ENCODE measurements around the gene TTC38. TPM values are rescaled to one million over a fixed set of nuclear protein-coding genes. Genes with fewer than 3 reads are reported as not detected.
"Not testable (repeated sequence)": the region's sequence is repeated elsewhere in the genome, so short reads cannot be mapped to it uniquely, and the experiment has no call there.

TTC38 gene
- total RNA-seq, 1 experiment from 2014 or later = 30.3 TPM

DNA sequence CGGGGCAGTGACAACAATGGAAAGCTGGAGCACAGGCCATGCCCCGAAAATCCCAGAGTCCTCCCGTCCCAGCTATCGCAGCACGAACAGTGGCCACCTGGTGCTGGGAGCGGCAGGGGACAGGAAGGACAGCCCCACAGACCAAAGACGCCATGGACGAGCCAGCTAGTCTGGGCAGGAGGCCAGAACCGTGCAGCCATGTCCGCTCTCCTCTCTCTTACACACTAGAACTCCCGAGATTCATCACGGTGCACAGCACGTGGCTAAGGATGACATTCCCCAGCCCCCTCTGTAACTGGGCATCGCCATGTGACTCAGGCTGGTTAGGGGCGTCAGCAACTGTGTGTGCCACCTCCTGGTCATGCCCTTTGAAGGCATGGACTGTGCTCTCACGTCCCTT, 22.3 kb upstream of the TTC38 start:
- no peak for DNase-seq (ENCODE audit: low read depth)

DNA sequence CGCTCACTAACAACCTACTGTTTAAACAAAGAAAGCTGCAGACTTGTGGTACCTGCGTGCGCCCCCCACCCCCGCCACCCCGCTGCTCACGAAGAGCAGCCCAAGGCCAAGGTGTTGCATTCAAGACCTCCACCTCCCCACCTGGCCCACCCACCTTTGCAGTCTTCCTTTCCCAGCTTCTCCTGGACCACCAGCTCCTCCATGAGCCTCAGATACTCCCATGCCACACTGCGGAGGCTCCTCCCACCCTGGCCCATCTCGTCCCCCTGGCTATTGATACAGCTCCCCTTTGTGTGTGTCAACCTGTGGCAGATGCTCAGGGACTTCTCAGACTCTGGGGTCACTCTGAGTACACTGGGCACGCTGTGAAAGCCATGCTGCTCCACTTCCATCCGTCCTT, 21.6 kb upstream of the TTC38 start:
- no peak for DNase-seq (ENCODE audit: low read depth)

DNA sequence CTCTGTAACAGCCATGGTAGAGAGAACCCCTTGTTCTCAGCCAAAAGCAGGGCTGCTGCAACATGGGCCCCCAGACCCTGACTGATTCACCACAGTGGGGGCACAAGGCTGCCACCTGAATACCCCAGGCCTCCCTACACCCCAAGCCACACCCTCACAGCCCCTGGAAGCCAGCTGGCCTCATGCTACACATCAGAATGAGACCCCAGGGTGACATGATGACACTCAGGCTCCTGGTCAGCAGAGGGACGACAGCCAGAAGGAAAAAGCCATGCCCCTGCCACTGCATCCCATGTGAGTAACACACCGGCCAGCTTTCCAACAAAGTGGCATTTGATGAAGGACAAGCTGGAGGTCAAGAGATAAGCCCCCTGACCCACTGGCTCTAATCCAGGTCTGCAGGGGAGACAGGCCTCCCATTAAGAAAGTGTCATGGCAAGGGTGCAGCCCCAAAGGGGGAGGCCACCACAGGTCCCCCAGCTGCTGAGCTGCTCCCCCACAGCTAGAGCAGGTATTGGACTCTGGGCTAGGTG, 20.3 kb upstream of the TTC38 start:
- no peak for DNase-seq (ENCODE audit: low read depth)

DNA sequence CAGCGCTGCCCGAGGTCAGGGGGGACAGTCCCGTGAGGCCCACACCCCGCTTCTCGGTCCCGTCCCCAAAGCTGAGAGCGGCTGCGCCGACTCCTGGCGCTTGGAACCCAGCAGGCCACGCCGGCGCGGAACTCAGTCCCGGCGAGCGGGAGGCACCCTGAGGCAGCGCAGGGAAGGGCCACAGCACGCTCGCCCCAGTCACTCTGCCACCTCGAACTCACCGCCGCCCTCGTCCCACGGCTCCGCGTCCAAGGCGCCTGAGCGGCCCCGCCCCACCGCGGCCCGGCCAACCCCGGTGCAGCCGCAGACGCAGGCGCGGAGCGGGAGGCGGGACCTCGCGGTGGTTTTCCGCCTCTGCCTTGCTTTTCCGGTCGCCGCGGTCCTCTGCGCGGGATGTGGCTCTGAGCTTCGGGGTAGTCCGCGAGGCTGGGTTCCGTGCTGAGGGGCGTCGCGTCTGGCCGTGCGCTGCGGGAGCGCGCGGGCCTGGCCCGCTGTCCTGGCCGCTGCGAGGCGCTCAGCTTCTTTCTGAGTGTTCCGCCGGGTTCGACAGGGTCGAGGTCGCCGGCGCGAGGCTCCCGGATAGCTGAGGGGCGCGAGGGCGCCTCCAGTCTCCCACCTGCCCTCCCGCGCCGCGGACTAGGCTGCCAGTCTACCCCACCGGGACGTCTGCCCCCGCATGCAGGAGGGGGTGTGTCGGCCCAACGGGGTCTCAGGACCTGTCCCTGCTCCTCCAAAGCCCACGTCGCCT, 17.6 kb upstream of the TTC38 start, which contains the start of gene CDPF1:
Gene CDPF1 (minus strand): TSS at position 259 of the 748 bp plus-strand sequence. CDS start 2,009 bp downstream, outside the sequence.
- peak; percentile 86 for DNase-seq (ENCODE audit: low read depth)

DNA sequence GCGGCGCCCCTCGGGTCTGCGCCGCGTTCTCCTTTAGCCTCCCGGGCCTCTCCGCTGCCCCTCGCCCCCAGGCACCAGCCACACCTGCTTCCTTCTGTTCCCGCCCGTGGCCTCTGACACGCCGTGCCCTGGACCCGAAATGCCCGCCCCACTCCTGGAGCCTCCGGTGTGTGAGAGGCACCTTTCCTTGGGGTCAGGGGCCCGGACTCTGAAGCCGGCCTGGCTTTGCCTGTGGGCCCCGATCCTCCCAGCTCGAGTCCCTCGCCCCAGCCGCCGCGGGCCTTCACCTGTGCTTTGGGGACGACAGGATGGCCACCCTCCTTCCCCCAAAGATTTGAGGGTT, 17.1 kb upstream of the TTC38 start:
- DNase-seq (ENCODE audit: low read depth) = no peak

DNA sequence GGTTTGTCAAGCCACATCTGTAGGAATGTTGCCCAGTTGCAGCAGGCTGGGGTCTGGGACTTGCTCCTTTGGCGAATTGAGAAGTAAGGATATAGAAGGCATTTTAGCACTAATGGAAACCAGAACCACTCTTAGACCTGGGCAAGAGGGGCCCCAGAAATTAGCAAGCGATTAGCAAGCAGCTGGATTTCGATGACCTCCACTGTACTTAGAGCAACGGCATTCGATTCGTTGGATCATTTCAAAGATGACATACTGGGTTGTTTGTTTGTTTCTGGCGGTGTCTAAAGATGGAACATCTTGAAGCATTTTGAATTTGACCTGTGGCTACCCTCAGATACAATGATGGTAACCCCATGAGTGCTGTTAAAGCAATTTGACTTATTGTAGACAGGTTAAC, 16.5 kb upstream of the TTC38 start:
- no peak for DNase-seq (ENCODE audit: low read depth)

DNA sequence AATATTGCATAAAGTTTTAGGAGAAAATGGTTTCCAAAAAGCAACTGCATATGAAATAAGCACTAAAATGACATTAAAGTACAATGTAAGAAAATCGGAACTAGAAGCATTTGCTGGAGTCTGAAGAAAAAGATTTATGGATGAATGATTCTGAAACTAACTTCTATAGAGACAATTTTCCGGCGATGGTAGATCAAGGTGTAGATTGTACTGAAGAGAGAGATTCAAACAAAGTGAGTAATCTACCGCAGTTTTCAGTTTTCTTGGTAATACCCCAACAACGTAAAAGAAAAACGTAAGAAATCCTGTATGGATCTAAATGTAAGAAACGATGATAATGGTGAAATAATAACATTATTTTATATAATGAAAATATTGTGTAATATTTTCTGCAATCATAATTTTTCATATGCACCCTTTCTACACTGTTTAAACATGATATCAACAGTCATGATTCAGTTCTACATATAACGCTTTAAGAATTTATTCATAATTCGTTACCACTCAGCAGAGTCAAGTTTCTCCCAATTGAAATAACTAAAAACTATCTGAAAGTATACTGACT, 15.9 kb upstream of the TTC38 start:
- DNase-seq (ENCODE audit: low read depth) = no peak

DNA sequence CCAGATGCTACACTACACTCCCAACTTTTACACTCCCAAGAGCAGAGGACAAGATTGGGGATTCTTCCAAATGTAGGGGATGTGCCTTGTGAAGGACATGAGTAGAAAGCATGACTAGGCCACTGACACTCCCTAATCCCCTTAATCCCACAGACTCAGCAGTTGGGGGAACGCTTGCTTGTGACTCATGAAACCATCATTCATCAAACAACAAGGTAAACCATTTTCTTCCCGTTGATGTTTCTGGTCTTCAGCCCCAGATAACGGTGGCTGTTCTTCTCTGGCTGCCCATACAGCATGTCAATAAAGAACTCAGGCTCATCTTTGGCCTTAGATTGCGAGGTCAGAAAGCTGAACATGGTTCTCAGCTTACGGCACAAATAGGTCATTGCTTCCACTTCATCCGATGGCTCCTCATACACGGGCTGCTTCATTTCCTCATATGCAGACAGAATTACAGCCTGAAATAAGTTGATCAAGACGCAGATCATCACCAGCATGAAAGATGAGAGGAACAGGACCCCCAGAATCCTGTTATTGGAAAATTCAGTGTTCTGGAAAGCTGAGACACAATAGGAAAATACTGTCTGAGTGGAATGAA, 11.3 kb upstream of the TTC38 start:
- peak; percentile 45 for DNase-seq (ENCODE audit: low read depth)

DNA sequence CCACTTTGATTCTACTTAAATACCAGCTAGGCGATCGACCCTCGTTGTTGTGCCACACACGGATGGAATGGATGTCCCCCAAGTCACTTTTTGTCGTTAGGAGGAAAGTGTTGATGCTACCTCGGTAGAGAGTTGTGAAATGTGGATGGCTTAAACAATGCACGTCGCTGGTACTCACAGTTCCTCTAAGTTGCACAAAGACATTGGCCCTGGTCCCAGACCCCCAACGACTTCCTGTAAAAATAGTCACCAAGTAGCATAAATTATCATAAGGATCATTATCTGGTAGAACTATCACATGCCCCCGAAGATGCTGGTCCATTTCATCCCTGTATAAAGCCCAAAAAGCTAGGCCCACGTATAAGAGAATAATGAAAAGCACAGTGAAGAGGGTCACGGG, 8.4 kb upstream of the TTC38 start:
- no peak for DNase-seq (ENCODE audit: low read depth)

DNA sequence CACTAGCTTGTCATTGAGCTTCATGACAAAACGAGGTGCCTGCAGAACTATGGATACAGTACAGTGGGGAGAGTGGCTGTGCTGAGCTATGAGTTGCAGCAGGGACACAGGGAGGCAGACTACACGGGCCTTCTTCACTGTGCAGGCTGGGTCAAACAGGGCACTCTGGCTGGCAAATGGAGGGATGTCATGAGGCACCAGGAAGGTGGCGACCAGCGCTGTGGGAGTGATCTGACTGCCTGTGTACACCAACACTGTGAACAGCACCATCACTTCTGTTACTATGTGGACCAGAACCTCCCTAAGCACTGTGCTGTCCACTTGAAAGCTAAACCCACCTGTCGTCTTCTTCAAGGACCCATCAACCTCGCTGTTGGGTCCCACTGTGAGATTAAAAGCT, 7.8 kb upstream of the TTC38 start:
- no peak for DNase-seq (ENCODE audit: low read depth)

DNA sequence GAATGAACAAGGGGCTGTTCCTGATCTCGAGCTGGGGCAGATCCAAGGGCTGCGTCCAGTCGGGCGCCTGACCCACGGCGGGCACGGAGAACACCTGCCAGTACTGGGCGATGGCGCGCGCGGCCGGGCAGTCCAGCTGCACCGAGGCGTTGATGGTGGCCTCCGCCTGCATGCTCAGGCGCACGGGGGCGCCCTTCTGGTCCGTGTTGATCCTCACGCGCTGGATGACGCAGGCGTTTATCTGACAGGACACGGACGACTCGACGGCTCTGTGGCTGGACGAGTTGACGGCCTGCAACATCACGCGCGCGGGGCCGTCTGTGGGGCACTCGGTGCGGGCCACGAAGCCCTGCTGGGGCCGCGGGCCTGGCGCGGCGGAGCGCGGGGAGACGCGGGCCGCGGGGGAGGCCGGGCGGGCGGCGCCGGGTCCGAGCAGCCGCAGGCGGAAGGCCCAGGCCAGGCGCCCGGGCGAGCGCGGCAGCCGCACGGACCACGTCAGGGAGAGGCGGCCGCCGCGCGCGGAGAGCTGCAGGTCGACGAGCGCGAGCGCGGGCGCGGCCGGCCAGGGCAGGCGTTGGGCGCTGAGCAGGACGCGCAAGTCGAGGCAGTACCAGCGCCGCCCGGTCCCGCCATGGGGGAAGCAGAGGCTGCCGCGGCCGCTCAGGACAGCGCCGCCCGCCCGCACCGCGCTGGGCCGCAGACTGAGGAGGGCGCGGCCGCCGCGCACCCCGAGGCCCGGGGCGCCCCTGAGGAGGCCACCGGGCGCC, 5.2 kb upstream of the TTC38 start:
- DNase-seq (ENCODE audit: low read depth) = peak; percentile 36

DNA sequence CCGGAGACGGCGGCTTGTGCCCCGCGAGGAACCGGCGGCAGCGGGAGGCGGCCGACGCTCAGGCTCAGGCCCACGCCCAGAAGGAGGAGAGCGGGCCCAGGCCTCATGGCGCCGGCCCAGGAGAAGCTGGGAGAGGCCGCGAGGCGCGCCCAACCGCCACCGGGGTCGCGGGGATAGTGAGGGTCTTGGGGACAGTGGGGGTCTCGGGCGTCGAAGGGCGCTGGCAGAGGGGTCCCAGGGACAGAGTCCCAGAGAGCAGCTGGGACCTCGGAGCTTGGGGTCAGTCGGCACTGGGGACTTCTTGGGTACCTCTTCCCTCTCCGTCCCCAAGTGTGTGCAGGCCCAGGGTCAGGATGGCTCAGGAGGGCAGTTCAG, 4.6 kb upstream of the TTC38 start, which contains the start of gene PKDREJ:
Gene PKDREJ (minus strand): TSS at position 128 of the 375 bp plus-strand sequence. CDS start 21 bp downstream, at position 107.
- DNase-seq (ENCODE audit: low read depth) = no peak

DNA sequence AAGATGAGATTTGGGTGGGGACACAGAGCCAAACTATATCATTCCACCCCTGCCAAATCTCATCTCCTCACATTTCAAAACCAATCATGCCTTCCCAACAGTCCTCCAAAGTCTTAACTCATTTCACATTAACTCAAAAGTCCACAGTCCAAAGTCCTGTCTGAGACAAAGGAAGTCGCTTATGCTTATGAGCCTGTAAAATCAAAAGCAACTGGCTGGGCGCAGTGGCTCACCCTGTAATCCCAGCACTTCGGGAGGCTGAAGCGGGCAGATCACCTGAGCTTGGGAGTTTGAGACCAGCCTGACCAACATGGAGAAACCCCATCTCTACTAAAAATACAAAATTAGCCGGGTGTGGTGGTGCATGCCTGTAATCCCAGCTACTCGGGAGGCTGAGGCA, 3.3 kb upstream of the TTC38 start:
- not testable (repeated sequence) for DNase-seq (ENCODE audit: low read depth)

DNA sequence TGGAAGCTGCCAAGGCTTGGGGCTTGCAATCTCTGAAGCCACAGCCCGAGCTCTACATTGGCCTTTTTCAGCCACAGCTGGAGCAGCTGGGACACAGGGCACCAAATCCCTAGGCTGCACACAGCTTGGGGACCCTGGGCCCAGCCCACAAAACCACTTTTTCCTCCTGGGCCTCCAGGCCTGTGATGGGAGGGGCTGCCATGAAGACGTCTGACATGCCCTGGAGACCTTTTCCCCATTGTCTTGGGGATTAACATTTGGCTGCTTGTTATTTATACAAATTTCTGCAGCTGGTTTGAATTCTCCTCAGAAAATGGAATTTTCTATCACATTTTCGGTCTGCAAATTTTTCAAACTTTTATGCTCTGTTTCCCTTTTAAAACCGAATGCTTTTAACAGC, 2.2 kb upstream of the TTC38 start:
- DNase-seq (ENCODE audit: low read depth) = not testable (repeated sequence)

DNA sequence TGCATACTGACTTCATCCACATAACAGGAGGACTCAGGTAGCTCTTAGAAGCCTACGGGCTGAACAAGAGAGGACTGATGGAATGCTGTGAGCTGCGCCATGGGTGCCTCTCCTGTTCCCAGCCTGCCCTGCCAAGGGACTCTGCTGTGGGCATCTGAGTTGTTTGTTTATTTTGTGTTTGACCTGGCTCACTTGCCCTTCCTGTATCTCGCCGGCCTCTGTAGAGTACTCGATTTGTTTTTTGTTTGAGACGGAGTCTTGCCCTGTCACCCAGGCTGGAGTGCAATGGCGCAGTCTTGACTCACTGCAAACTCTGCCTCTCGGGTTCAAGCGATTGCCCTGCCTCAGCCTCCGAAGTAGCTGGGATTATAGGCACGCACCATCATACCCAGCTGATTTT, 1.8 kb downstream of the TTC38 start:
- no peak for DNase-seq (ENCODE audit: low read depth)

DNA sequence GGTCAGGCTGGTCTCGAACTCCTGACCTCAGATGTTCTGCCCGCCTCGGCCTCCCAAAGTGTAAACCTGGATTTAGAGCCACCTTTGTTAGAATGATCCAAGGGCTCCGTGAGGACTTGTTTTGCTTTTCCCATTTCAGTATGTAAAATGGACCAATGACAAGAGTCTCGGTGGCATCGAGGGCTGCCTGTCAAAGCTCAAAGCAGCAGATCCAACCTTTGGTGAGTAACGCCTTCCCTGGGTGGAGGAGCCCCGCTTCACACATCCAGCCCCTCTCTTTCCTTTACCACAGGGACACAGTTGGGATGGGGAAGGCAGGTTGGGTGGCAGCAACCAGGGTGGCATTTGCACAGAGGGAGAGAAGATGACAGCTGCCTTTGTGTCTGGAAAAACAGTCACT, 4.4 kb downstream of the TTC38 start:
- DNase-seq (ENCODE audit: low read depth) = no peak

DNA sequence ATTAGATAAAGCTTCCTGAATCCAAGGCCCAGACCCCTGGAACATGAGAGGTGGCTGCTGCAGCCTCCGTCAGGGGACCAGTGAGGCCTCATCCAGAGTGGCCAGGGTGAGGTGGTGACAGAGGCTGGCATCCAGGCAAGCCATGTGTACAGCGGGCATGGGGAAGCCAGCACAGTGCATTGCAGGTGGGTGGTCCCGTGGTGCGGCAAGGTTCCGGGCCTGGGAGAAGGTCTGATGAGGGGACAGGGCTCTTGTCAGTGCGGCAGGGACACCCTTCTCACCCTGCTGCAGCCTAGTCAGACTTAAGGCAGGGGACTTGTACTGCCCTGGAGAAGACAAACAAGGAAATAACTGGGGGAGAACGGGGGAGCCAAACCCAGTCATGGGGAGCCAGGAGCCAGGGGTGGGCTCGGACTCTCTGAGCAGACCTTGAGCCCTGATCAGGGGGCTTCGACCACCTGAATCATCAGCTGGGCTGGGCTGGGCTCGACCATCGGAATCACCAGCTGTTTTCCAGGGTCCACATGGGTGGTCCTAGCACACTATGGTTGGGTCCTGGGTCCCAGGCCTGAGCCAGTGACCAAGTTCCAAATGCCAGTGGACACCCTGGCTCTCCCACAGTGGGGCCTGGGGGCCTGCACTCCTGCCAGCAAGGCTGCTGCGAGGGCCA, 5.1 kb downstream of the TTC38 start:
- no peak for DNase-seq (ENCODE audit: low read depth)

DNA sequence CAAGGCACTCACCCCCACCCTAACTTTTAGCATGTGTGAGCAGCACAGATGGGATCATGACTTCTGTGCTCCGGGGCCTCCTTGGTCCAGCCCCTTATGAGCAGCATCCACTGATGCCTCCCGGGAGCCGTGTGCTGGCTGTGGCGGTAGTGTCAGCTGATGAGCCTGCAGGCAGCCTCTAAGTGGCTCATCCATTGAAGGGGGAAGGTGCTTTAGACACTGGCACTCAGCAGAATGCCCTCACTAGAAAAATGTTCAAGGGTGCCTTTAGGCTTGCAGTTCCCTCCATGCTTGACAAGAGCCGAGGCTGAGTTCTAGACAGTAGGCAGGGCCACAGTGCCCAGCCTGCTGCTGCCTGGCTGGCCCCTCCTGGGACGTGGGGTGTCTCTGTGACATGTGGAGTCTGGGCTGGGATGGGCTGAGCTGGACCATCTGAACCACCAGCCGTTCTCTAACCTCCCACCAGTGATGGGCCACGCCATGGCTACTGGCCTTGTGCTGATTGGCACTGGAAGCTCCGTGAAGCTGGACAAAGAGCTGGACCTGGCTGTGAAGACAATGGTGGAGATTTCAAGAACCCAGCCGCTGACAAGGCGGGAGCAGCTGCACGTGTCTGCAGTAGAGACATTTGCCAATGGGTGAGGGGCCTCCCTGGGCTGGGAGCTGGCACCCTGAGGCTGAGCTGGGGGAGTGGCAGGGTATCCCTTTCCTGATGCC, 5.8 kb downstream of the TTC38 start:
- no peak for DNase-seq (ENCODE audit: low read depth)

DNA sequence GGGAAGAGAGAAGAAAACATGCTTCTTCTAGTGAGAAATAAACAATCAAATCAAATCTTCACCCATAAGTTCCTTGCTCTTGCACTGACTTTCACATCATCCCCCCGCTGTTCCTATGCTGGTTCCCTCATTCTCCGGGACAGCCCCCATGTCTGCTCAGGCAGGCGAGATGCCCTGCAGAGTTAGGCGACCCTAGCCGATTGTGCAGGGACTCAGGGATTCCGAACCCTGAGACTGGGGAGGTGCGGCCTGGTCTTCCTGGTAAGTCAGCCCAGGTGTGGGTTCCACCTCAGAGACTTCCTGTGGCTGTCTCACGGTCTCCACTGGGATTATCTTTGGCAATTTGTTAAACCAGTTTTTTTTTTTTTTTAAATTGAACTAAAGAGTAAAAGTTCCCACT, 6.6 kb downstream of the TTC38 start:
- DNase-seq (ENCODE audit: low read depth) = no peak

DNA sequence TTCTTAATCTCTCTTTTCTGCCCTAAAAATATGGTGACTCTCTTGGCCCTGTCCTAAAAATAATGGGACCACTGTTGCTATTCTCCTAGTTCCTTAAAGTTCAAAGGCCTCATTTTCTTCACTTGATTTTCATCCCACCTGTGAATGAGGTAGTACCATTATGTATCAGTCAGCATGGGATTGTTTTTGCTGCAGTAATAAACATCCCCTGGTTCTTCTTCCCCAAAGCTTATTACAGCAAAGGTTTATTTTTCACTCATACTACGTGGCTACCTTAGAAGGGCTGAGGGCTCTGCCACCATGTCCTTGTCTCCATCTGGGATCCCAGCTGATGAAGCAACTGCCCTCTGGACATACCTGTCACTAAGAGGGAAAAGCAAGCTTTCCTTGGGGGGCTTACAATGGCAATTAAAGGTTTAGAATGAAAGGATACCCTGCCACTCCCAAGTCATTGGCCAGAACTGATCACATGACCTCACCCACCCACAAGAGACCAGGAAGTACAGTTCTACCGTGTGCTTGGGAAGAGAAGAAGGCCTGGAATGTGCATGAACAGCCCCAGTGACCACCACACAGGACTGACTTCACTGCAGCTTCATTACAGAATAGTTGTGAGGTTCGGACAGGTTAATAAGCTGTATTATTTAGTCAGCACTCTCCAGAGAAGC, 7.8 kb downstream of the TTC38 start:
- DNase-seq (ENCODE audit: low read depth) = no peak

DNA sequence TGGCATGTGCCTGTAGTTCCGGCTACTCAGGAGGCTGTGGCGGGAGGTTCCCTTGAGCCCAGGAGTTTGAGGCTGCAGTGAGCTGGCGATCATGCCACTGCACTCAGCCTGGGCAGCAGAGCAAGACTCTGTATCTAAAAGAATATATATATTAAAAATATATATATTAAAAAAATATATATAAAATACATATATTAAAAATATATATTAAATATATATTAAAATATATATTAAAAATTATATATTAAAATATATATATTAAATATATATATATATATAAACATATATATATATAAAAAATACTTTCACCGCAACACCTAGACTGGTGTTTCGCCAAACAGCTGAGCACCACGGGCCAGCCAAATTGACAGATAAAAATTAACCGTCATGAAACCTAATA, 8.8 kb downstream of the TTC38 start:
- no peak for DNase-seq (ENCODE audit: low read depth)
